K562 (cell line): ENCODE results near the gene FRMD1.

Source experiments
- CTCF ChIP-seq, 3 experiments: IDR thresholded peaks in 2 of 3; conservative IDR thresholded peaks in 1 of 3; 2 replicates each; pipeline ENCODE4 v1.5.1; 2011 to 2012; ENCODE audit warnings: low read length in 3 of 3, mild to moderate bottlenecking in 3 of 3, control low read depth in 2 of 3, improper control_type of control experiment in 1 of 3, inconsistent platforms in 1 of 3, low read depth in 1 of 3, mixed read lengths in 1 of 3, moderate library complexity in 1 of 3; ENCODE audit not compliant: insufficient read depth in 2 of 3
- ZNF77 ChIP-seq: fragments of 250-450 bp; sonication (Bioruptor Pico); IDR thresholded peaks from 2 replicates; pipeline ENCODE4 v1.5.0; 2020
- TF ChIP-seq, protein P1 (sequence below): fragments of 250-450 bp; sonication (Bioruptor Pico); IDR thresholded peaks from 2 replicates; pipeline ENCODE4 v1.9.0; 2021; ENCODE audit warnings: mild to moderate bottlenecking, inconsistent platforms

DNA sequence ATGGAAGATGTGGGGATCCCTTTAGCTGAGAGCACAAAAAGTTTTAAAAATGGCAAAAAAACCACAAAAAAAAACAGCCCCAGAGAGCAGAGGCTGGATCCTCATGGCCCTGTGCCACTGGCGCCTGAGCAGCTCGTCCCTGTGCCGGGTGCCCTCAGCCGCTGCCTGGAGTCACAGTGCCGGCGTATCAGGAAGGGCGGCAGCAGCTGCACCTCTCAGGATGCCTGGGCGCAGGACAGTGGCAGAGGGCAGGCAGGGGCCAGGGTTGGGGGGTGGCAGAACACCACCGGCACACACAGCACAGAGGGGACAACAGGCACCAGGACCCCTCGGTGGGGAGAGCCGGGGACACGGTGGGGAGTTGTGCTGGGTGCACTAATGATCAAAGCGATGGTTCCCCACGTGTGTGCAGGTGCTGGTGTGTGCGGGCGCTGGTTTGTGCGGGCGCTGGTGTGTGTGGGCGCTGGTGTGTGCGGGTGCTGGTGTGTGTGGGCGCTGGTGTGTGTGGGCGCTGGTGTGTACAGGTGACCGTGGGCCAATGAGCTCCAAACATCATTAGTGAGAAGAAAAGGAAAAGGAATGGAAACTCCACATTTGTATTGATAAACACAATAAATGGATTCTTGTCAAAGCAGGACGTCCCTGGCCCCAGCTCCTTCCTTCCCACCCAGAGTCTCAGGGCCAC, 1.5 kb upstream of the FRMD1 start:
- TF ChIP-seq, protein P1, sequence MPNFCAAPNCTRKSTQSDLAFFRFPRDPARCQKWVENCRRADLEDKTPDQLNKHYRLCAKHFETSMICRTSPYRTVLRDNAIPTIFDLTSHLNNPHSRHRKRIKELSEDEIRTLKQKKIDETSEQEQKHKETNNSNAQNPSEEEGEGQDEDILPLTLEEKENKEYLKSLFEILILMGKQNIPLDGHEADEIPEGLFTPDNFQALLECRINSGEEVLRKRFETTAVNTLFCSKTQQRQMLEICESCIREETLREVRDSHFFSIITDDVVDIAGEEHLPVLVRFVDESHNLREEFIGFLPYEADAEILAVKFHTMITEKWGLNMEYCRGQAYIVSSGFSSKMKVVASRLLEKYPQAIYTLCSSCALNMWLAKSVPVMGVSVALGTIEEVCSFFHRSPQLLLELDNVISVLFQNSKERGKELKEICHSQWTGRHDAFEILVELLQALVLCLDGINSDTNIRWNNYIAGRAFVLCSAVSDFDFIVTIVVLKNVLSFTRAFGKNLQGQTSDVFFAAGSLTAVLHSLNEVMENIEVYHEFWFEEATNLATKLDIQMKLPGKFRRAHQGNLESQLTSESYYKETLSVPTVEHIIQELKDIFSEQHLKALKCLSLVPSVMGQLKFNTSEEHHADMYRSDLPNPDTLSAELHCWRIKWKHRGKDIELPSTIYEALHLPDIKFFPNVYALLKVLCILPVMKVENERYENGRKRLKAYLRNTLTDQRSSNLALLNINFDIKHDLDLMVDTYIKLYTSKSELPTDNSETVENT (CRISPR knock-in tag) = no peak
- TF ChIP-seq ZNF77 (CRISPR knock-in tag) (no peak), CTCF (IDR thresholded peaks at IDR 0.05 in 2 of 3, conservative IDR thresholded peaks at IDR 0.05 in 1 of 3; ENCODE audit: insufficient read depth in 2 of 3, low read depth in 1 of 3, low read length in 3 of 3) (no peak)
